HepG2 (cell line): ENCODE measurements around the gene NFS1. TPM values are rescaled to one million over a fixed set of nuclear protein-coding genes. Genes with fewer than 3 reads are reported as not detected.

Source experiments
- ATM ChIP-seq: fragments of 450-650 bp; IDR thresholded peaks from 2 replicates; pipeline ENCODE4 v1.7.1; 2017; ENCODE audit warnings: mild to moderate bottlenecking, borderline replicate concordance
- BRF2 ChIP-seq: sonication (generic); formaldehyde crosslinking; IDR thresholded peaks from 2 replicates; pipeline ENCODE4 v1.8.1; 2022; ENCODE audit warnings: mild to moderate bottlenecking, missing genetic modification reagents
- DMTF1 ChIP-seq: sonication (generic); formaldehyde crosslinking; IDR thresholded peaks from 2 replicates; pipeline ENCODE4 v1.4.0; 2020; ENCODE audit warnings: mild to moderate bottlenecking, missing genetic modification reagents
- FLYWCH1 ChIP-seq: sonication (generic); formaldehyde crosslinking; IDR thresholded peaks from 2 replicates; pipeline ENCODE4 v1.8.1; 2023; ENCODE audit warnings: mild to moderate bottlenecking, missing genetic modification reagents
- FOXJ3 ChIP-seq: sonication (generic); formaldehyde crosslinking; IDR thresholded peaks from 2 replicates; pipeline ENCODE4 v1.4.0; 2020; ENCODE audit warnings: missing genetic modification reagents, mild to moderate bottlenecking, borderline replicate concordance
- HNRNPL ChIP-seq: fragments of 200-400 bp; formaldehyde crosslinking; IDR thresholded peaks from 2 replicates; pipeline ENCODE4 v1.6.1; 2017; ENCODE audit warnings: mild to moderate bottlenecking, low read depth, low read length
- HOXA9 ChIP-seq: sonication (generic); formaldehyde crosslinking; IDR thresholded peaks from 2 replicates; pipeline ENCODE4 v1.8.1; 2022; ENCODE audit warnings: missing genetic modification reagents, mild to moderate bottlenecking, moderate library complexity, borderline replicate concordance
- ISX ChIP-seq: sonication (generic); formaldehyde crosslinking; conservative IDR thresholded peaks from 2 replicates; pipeline ENCODE4 v1.5.0; 2020; ENCODE audit warnings: missing genetic modification reagents
- JUND ChIP-seq: sonication (generic); formaldehyde crosslinking; IDR thresholded peaks from 2 replicates; pipeline ENCODE4 v1.8.0; 2022; ENCODE audit warnings: mild to moderate bottlenecking, missing genetic modification reagents
- NFYC ChIP-seq: IDR thresholded peaks from 2 replicates; pipeline ENCODE4 v1.6.1; 2016; ENCODE audit warnings: missing genetic modification reagents, missing compliant biosample characterization
- POLR2AphosphoS5 ChIP-seq: IDR thresholded peaks from 2 replicates; pipeline ENCODE4 v1.6.1; 2012; ENCODE audit warnings: low read depth, low read length
- PRDM4 ChIP-seq: sonication (generic); formaldehyde crosslinking; IDR thresholded peaks from 2 replicates; pipeline ENCODE4 v1.9.0; 2021; ENCODE audit warnings: missing genetic modification reagents, borderline replicate concordance
- SMAD9 ChIP-seq: sonication (generic); formaldehyde crosslinking; IDR thresholded peaks from 2 replicates; pipeline ENCODE4 v1.5.1; 2020; ENCODE audit warnings: mild to moderate bottlenecking, missing genetic modification reagents
- ZBTB34 ChIP-seq: sonication (generic); formaldehyde crosslinking; IDR thresholded peaks from 2 replicates; pipeline ENCODE4 v1.8.0; 2022; ENCODE audit warnings: mild to moderate bottlenecking, missing genetic modification reagents
- ZGPAT ChIP-seq: IDR thresholded peaks from 2 replicates; pipeline ENCODE4 v1.6.1; 2016; ENCODE audit warnings: mild to moderate bottlenecking
- ZNF292 ChIP-seq: sonication (generic); formaldehyde crosslinking; IDR thresholded peaks from 2 replicates; pipeline ENCODE4 v1.8.1; 2022; ENCODE audit warnings: mild to moderate bottlenecking, low read depth, missing genetic modification reagents, borderline replicate concordance
- ZNF563 ChIP-seq: sonication (generic); formaldehyde crosslinking; IDR thresholded peaks from 2 replicates; pipeline ENCODE4 v1.8.0; 2022; ENCODE audit warnings: mild to moderate bottlenecking, moderate library complexity, missing genetic modification reagents
- ZNF768 ChIP-seq: sonication (generic); formaldehyde crosslinking; IDR thresholded peaks from 2 replicates; pipeline ENCODE4 v1.4.0; 2020; ENCODE audit warnings: missing genetic modification reagents
- ZNF83 ChIP-seq: sonication (generic); formaldehyde crosslinking; IDR thresholded peaks from 2 replicates; pipeline ENCODE4 v1.4.0; 2020; ENCODE audit warnings: missing genetic modification reagents, mild to moderate bottlenecking, borderline replicate concordance
- polyA plus RNA-seq, 8 experiments: library from polyadenylated mRNA; depleted of rRNA in 3 of 8; stranded (reverse) in 7 of 8; unstranded in 1 of 8; fragments of >200 nt; fragmentation: Illumina TruSeq in 4 of 8; extraction: Trizol in 4 of 8; gene quantifications; 2 replicates each; pipeline versions ENCODE4 v1.2.1 to v1.2.3, GENCODE V29; 2011 to 2016; ENCODE audit warnings: low read depth in 4 of 8, missing spikeins in 1 of 8, mixed read lengths in 1 of 8; ENCODE audit not compliant: insufficient read depth in 1 of 8
- total RNA-seq, 5 experiments: library from RNA; depleted of rRNA; stranded (reverse); fragments of >200 nt; fragmentation: Illumina TruSeq; extraction: Trizol; gene quantifications; 2 replicates each; pipeline ENCODE4 v1.2.3, GENCODE V29; 2016; ENCODE audit warnings: low read depth in 1 of 5

The NFS1 gene
- total and polyA plus RNA-seq, 2 of the 13 experiments (the other 11 are each of a cell fraction or from before 2014, with no cell fraction given): 65.9 to 88.1 TPM

GRCh38 chr20:35652641-35653429, 46.3 kb downstream of the NFS1 start (continued):
- TF ChIP-seq FOXJ3 (CRISPR knock-in tag) (no peak), SMAD9 (CRISPR knock-in tag) (no peak), HNRNPL (no peak), ZBTB34 (CRISPR knock-in tag) (no peak), POLR2AphosphoS5 (0 out of 2 replicates have a peak, but pooled peaks have one; percentile 6), ZNF768 (CRISPR knock-in tag) (0 out of 2 replicates have a peak, but pooled peaks have one; percentile 31), FLYWCH1 (CRISPR knock-in tag) (no peak), ZNF292 (CRISPR knock-in tag) (no peak), NFYC (CRISPR knock-in tag) (no peak), ISX (CRISPR knock-in tag) (no peak), ZNF563 (no peak), DMTF1 (CRISPR knock-in tag) (no peak), ATM (no peak), PRDM4 (no peak), BRF2 (no peak), HOXA9 (CRISPR knock-in tag) (no peak), ZNF83 (CRISPR knock-in tag) (no peak), ZGPAT (CRISPR knock-in tag) (no peak), JUND (CRISPR knock-in tag) (no peak)
